HepG2 (cell line): ENCODE results near the gene CD300A. TPM values are rescaled to one million over a fixed set of nuclear protein-coding genes. Genes with fewer than 3 reads are reported as not detected.

Experiments used
- AGO1 ChIP-seq: fragments of 200-400 bp; formaldehyde crosslinking; IDR thresholded peaks from 2 replicates; pipeline ENCODE4 v1.6.1; 2017; ENCODE audit warnings: mild to moderate bottlenecking, low read depth, low read length, moderate library complexity; ENCODE audit not compliant: poor library complexity, severe bottlenecking
- CTCF ChIP-seq: sonication (generic); formaldehyde crosslinking; IDR thresholded peaks from 2 replicates; pipeline ENCODE4 v1.5.0; 2020; ENCODE audit warnings: mild to moderate bottlenecking, missing genetic modification reagents, moderate library complexity
- E2F5 ChIP-seq: sonication (generic); formaldehyde crosslinking; conservative IDR thresholded peaks from 2 replicates; pipeline ENCODE4 v1.4.0; 2020; ENCODE audit warnings: missing genetic modification reagents
- GFI1 ChIP-seq: sonication (generic); formaldehyde crosslinking; IDR thresholded peaks from 2 replicates; pipeline ENCODE4 v1.5.0; 2020; ENCODE audit warnings: missing genetic modification reagents, mild to moderate bottlenecking, borderline replicate concordance
- GZF1 ChIP-seq: sonication (generic); formaldehyde crosslinking; IDR thresholded peaks from 2 replicates; pipeline ENCODE4 v1.5.1; 2020; ENCODE audit warnings: mild to moderate bottlenecking, missing genetic modification reagents
- HOXA5 ChIP-seq: sonication (generic); formaldehyde crosslinking; IDR thresholded peaks from 2 replicates; pipeline ENCODE4 v1.4.0; 2020; ENCODE audit warnings: missing genetic modification reagents
- ISX ChIP-seq: sonication (generic); formaldehyde crosslinking; conservative IDR thresholded peaks from 2 replicates; pipeline ENCODE4 v1.5.0; 2020; ENCODE audit warnings: missing genetic modification reagents
- MED13 ChIP-seq: sonication (generic); formaldehyde crosslinking; IDR thresholded peaks from 2 replicates; pipeline ENCODE4 v1.5.0; 2020; ENCODE audit warnings: missing genetic modification reagents
- MTA3 ChIP-seq: sonication (generic); formaldehyde crosslinking; IDR thresholded peaks from 2 replicates; pipeline ENCODE4 v1.4.0; 2020; ENCODE audit warnings: missing genetic modification reagents
- TFAP4 ChIP-seq: sonication (generic); IDR thresholded peaks from 2 replicates; pipeline ENCODE4 v1.6.1; 2016; ENCODE audit warnings: low read depth, borderline replicate concordance
- ZBTB43 ChIP-seq: sonication (generic); formaldehyde crosslinking; conservative IDR thresholded peaks from 2 replicates; pipeline ENCODE4 v1.4.0; 2020; ENCODE audit warnings: missing genetic modification reagents
- ZHX2 ChIP-seq, 2 experiments: sonication (generic) in 1 of 2; formaldehyde crosslinking in 1 of 2; IDR thresholded peaks; 2 replicates each; pipeline versions ENCODE4 v1.6.1 to v1.9.0; 2014 to 2022; ENCODE audit warnings: antibody characterized with exemption in 1 of 2, borderline replicate concordance in 1 of 2, inconsistent platforms in 1 of 2, low read depth in 1 of 2, missing genetic modification reagents in 1 of 2
- ZNF235 ChIP-seq: sonication (generic); formaldehyde crosslinking; IDR thresholded peaks from 2 replicates; pipeline ENCODE4 v1.8.1; 2023; ENCODE audit warnings: mild to moderate bottlenecking, missing genetic modification reagents, borderline replicate concordance
- ZNF567 ChIP-seq: sonication (generic); formaldehyde crosslinking; IDR thresholded peaks from 2 replicates; pipeline ENCODE4 v1.8.1; 2023; ENCODE audit warnings: mild to moderate bottlenecking, missing genetic modification reagents, borderline replicate concordance
- ZNF576 ChIP-seq: sonication (generic); formaldehyde crosslinking; IDR thresholded peaks from 2 replicates; pipeline ENCODE4 v1.4.0; 2020; ENCODE audit warnings: mild to moderate bottlenecking, missing genetic modification reagents
- ZNF678 ChIP-seq: sonication (generic); formaldehyde crosslinking; IDR thresholded peaks from 2 replicates; pipeline ENCODE4 v1.4.0; 2020; ENCODE audit warnings: mild to moderate bottlenecking, missing genetic modification reagents
- polyA plus RNA-seq, 8 experiments: library from polyadenylated mRNA; depleted of rRNA in 3 of 8; stranded (reverse) in 7 of 8; unstranded in 1 of 8; fragments of >200 nt; fragmentation: Illumina TruSeq in 4 of 8; extraction: Trizol in 4 of 8; gene quantifications; 2 replicates each; pipeline versions ENCODE4 v1.2.1 to v1.2.3, GENCODE V29; 2011 to 2016; ENCODE audit warnings: low read depth in 4 of 8, missing spikeins in 1 of 8, mixed read lengths in 1 of 8; ENCODE audit not compliant: insufficient read depth in 1 of 8
- total RNA-seq, 5 experiments: library from RNA; depleted of rRNA; stranded (reverse); fragments of >200 nt; fragmentation: Illumina TruSeq; extraction: Trizol; gene quantifications; 2 replicates each; pipeline ENCODE4 v1.2.3, GENCODE V29; 2016; ENCODE audit warnings: low read depth in 1 of 5

The CD300A gene
- total and polyA plus RNA-seq, 2 of the 13 experiments (the other 11 are each of a cell fraction or from before 2014, with no cell fraction given) = not detected

GRCh38 chr17:74431568-74432423 is 34.6 kb upstream of the CD300A start, which contains the start of gene GPRC5C (continued):
- no peak; the same call in 1 of the 2 replicates for TF ChIP-seq MED13 (CRISPR knock-in tag)
- TF ChIP-seq ZNF235 (CRISPR knock-in tag) = peak; percentile 92
- TF ChIP-seq GZF1 = peak; percentile 74; the same call in 1 of the 2 replicates
- TF ChIP-seq HOXA5 (CRISPR knock-in tag) = no peak
- peak; percentile 68; the same call in 1 of the 2 replicates for TF ChIP-seq GFI1 (CRISPR knock-in tag)
- 0 out of 2 replicates have a peak, but pooled peaks have one; percentile 50 for TF ChIP-seq ZNF576 (CRISPR knock-in tag)
- peak; percentile 81; the same call in 1 of the 2 replicates for TF ChIP-seq ZNF567 (CRISPR knock-in tag)
- TF ChIP-seq E2F5 = no peak
- TF ChIP-seq AGO1 = peak; percentile 22
- TF ChIP-seq CTCF (CRISPR knock-in tag) = peak; percentile 41; the same call in 1 of the 2 replicates
- TF ChIP-seq TFAP4 = peak; percentile 70; the same call in 1 of the 2 replicates
- peak; percentile 98 for TF ChIP-seq ZBTB43
- TF ChIP-seq ZNF678 (CRISPR knock-in tag) = no peak
- TF ChIP-seq ISX (CRISPR knock-in tag) = no peak
- TF ChIP-seq ZHX2 (IDR thresholded peaks at IDR 0.05; ENCODE audit: low read depth) = no peak; the same call in none of the 2 replicates
- TF ChIP-seq ZHX2 (CRISPR knock-in tag; IDR thresholded peaks at IDR 0.05; ENCODE audit: borderline replicate concordance) = no peak
- TF ChIP-seq MTA3 = no peak
